Activated CD4-positive, alpha-beta T cell treated with anti-CD3 and anti-CD28 coated beads, Interleukin-2, amount 50 U/mL, for 16 hours (primary cell): ENCODE measurements around the gene OS9.
"Not testable (repeated sequence)": the region's sequence is repeated elsewhere in the genome, so short reads cannot be mapped to it uniquely, and the experiment has no call there.

Source experiments
- DNase-seq: peaks from one replicate; pipeline ENCODE4 v3.0.0-alpha.2; 2020

OS9 gene

GRCh38 chr12:57693659-57694458 lies at the start of gene OS9:
OS9 (plus strand) TSS chr12:57694132; CDS start chr12:57694162, 30 bp downstream.
- DNase-seq = peak; percentile 99

GRCh38 chr12:57645990-57646658 lies 47.8 kb upstream of the OS9 start:
- DNase-seq = not testable (repeated sequence)

DNA sequence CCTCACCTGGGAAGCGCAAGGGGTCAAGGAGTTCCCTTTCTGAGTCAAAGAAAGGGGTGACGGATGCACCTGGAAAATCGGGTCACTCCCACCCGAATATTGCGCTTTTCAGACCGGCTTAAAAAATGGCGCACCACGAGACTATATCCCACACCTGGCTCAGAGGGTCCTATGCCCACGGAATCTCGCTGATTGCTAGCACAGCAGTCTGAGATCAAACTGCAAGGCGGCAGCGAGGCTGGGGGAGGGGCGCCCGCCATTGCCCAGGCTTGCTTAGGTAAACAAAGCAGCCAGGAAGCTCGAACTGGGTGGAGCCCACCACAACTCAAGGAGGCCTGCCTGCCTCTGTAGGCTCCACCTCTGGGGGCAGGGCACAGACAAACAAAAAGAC lies 47.3 kb upstream of the OS9 start:
- DNase-seq = not testable (repeated sequence)

DNA sequence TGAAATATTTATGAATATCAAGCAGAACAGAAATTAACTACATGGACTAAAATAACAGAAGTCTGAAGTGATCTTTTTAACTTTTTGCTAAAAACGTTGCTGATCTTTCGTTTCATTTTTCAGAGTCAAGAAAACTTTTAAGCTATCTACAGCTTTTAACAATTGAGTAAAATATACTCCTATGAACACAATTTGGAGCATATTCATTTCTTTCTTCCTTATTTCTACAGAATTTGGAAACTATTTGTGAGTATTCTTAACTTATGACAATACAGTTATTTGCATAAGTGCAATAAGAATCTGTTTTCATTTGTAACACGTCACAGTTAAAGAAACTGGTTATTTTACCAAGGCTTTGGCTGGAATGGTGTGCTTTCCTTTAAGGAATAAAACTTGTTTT lies 39.9 kb upstream of the OS9 start:
- no peak for DNase-seq

GRCh38 chr12:57655541-57656240 lies 38.2 kb upstream of the OS9 start:
- no peak for DNase-seq

DNA sequence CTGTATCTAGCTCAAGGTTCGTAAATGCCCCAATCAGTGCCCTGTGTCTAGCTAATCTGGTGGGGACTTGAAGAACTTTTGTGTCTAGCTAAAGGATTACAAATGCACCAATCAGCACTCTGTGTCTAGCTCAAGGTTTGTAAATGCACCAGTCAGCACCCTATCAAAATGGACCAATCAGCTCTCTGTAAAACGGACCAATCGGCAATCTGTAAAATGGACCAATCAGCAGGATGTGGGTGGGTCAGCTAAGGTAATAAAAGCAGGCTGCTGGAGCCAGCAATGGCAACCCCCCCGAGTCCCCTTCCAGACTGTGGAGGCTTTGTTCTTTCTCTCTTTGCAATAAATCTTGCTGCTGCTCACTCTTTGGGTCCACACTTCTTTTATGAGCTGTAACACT lies 37.5 kb upstream of the OS9 start:
- DNase-seq = not testable (repeated sequence)

- no peak for DNase-seq
Measured at GRCh38 chr12:57657744-57658143, 36.2 kb upstream of the OS9 start.

- no peak for DNase-seq
Measured at GRCh38 chr12:57658890-57659289, 35.0 kb upstream of the OS9 start.

- DNase-seq = no peak
Measured at GRCh38 chr12:57661376-57661775, 32.6 kb upstream of the OS9 start.

GRCh38 chr12:57665066-57665820 lies 28.7 kb upstream of the OS9 start:
- DNase-seq = not testable (repeated sequence)

GRCh38 chr12:57666897-57667296 lies 27.0 kb upstream of the OS9 start:
- no peak for DNase-seq

- DNase-seq = not testable (repeated sequence)
Measured at GRCh38 chr12:57669691-57670090, 24.2 kb upstream of the OS9 start.

GRCh38 chr12:57671811-57672210 lies 22.1 kb upstream of the OS9 start:
- not testable (repeated sequence) for DNase-seq

DNA sequence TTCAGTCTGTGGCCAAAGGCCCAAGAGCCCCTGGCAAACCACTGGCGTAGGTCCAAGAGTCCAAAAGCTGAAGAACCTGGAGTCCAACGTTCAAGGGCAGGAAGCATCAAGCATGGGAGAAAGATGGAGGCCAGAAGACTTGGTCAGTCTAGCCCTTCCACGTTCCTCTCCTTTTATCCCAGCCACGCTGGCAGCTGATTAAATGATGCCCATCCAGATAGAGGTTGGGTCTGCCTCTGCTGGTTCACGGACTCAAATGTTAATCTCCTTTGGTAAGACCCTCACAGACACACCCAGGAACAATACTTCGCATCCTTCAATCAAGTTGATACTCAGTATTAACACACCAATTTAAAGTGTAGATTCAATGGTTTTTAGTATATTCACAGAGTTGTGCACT lies 21.1 kb upstream of the OS9 start:
- DNase-seq = no peak

DNA sequence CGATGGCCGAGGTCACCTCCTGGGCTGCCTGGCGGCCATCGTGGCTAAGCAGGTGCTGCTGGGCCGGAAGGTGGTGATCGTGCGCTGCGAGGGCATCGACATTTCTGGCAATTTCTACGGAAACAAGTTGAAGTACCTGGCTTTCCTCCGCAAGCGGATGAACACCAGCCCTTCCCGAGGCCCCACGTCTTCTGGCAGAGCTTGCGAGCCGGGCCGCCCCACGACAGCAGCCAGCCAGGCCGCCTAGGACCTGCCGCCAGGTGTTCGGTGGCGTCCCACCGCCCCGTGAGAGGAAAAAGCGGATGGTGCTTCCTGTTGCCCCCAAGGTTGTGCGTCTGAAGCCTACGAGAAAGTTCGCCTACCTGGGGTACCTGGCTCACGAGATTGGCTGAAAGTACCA lies 19.2 kb upstream of the OS9 start:
- no peak for DNase-seq

GRCh38 chr12:57677947-57678346 lies 16.0 kb upstream of the OS9 start:
- DNase-seq = not testable (repeated sequence)

DNA sequence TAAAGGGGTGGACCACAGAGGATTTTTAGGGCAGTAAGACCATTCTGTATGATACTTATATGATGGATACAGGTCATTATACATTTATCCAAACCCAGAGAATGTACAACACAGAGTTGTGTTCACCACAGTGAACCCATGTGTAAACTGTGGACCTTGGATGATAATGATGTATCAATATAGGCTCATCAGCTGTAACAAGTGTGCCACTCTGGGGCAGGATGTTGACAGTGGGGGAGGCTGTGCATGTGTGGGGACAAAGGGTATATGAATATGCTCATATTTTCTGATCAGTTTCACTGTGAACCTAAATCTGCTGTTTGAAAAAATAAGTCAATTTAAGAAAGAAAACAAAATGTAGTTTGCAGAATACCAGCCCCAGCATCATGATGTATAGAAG lies 14.2 kb upstream of the OS9 start:
- no peak for DNase-seq

GRCh38 chr12:57687862-57688261 lies 6.1 kb upstream of the OS9 start:
- DNase-seq = no peak

DNA sequence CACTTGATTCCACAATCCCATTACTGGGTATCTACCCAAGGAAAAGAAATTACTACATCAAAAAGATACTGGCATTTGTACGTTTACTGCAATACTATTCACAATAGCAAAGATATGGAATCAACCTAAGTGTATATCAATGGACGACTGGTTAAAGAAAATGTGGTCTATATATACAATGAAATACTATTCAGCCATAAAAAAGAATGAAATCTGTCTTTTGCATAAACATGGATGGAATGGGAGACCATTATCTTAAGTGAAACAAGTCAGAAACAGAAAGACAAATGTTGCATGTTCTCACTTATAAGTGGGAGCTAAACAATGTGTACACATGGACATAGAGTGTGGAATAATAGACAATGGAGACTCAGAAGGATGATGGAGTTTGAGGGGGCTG lies 5.0 kb upstream of the OS9 start:
- DNase-seq = no peak

DNA sequence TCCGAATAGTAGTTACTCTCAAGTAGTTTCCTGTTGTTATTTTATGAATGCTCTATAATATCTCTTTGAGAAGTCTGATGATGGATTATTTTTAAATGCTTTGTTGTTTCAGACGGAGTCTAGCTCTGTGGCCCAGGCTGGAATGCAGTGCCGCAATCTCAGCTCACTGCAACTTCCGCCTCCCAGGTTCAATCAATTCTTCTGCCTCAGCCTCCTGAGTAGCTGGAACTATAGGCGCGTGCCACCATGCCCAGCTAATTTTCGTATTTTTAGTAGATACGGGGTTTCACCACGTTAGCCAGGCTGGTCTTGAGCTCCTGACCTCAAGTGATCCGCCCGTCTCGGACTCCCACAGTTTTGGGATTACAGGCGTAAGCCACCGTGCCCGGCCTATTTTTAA lies 1.4 kb upstream of the OS9 start:
- DNase-seq = no peak

- no peak for DNase-seq
Measured at GRCh38 chr12:57693317-57693658, 644 bp upstream of the OS9 start.

- DNase-seq = peak; percentile 11
Measured at GRCh38 chr12:57694459-57695019, 607 bp downstream of the OS9 start.
